HEK293 (cell line): Measurements from ENCODE around the gene NUMA1.

Experiments used
- FEZF1 ChIP-seq: fragments of 450-650 bp; formaldehyde crosslinking; IDR thresholded peaks from 2 replicates; pipeline ENCODE4 v1.5.1; 2016; ENCODE audit warnings: missing biosample characterization, missing genetic modification characterization
- KLF16 ChIP-seq: fragments of 450-650 bp; formaldehyde crosslinking; IDR thresholded peaks from 2 replicates; pipeline ENCODE4 v1.5.1; 2017; ENCODE audit warnings: missing biosample characterization, missing genetic modification characterization
- KLF8 ChIP-seq: fragments of 450-650 bp; formaldehyde crosslinking; IDR thresholded peaks from 2 replicates; pipeline ENCODE4 v1.5.1; 2016; ENCODE audit warnings: missing biosample characterization, missing genetic modification characterization
- OSR2 ChIP-seq: fragments of 450-650 bp; formaldehyde crosslinking; IDR thresholded peaks from 2 replicates; pipeline ENCODE4 v1.5.1; 2016; ENCODE audit warnings: missing biosample characterization, missing genetic modification characterization
- OVOL3 ChIP-seq: fragments of 450-650 bp; formaldehyde crosslinking; IDR thresholded peaks from 2 replicates; pipeline ENCODE4 v1.5.1; 2016; ENCODE audit warnings: missing biosample characterization, missing genetic modification characterization
- REST ChIP-seq: fragments of 450-650 bp; formaldehyde crosslinking; IDR thresholded peaks from 2 replicates; pipeline ENCODE4 v1.5.1; 2016; ENCODE audit warnings: missing biosample characterization, missing genetic modification characterization
- SP2 ChIP-seq: fragments of 450-650 bp; formaldehyde crosslinking; IDR thresholded peaks from 2 replicates; pipeline ENCODE4 v1.5.1; 2016; ENCODE audit warnings: missing biosample characterization, missing genetic modification characterization
- SP3 ChIP-seq: fragments of 450-650 bp; formaldehyde crosslinking; IDR thresholded peaks from 2 replicates; pipeline ENCODE4 v1.5.1; 2016; ENCODE audit warnings: missing biosample characterization, missing genetic modification characterization
- ZBTB20 ChIP-seq: fragments of 450-650 bp; formaldehyde crosslinking; IDR thresholded peaks from 2 replicates; pipeline ENCODE4 v1.5.1; 2016; ENCODE audit warnings: missing biosample characterization, missing genetic modification characterization
- ZFP69B ChIP-seq: fragments of 450-650 bp; formaldehyde crosslinking; IDR thresholded peaks from 2 replicates; pipeline ENCODE4 v1.5.1; 2016; ENCODE audit warnings: missing biosample characterization, missing genetic modification characterization
- ZIC2 ChIP-seq: fragments of 450-650 bp; formaldehyde crosslinking; IDR thresholded peaks from 2 replicates; pipeline ENCODE4 v1.5.1; 2016; ENCODE audit warnings: missing biosample characterization, missing genetic modification characterization
- ZNF335 ChIP-seq: fragments of 450-650 bp; formaldehyde crosslinking; conservative IDR thresholded peaks from 2 replicates; pipeline ENCODE4 v1.5.1; 2016; ENCODE audit warnings: missing biosample characterization, missing genetic modification characterization
- ZNF366 ChIP-seq: fragments of 450-650 bp; formaldehyde crosslinking; conservative IDR thresholded peaks from 2 replicates; pipeline ENCODE4 v1.5.1; 2016; ENCODE audit warnings: missing biosample characterization, missing genetic modification characterization
- ZNF394 ChIP-seq: fragments of 450-650 bp; formaldehyde crosslinking; IDR thresholded peaks from 2 replicates; pipeline ENCODE4 v1.5.1; 2016; ENCODE audit warnings: missing biosample characterization, missing genetic modification characterization, mild to moderate bottlenecking, moderate library complexity, borderline replicate concordance
- ZNF423 ChIP-seq: fragments of 450-650 bp; formaldehyde crosslinking; IDR thresholded peaks from 2 replicates; pipeline ENCODE4 v1.5.1; 2016; ENCODE audit warnings: missing biosample characterization, missing genetic modification characterization
- ZNF558 ChIP-seq: fragments of 450-650 bp; formaldehyde crosslinking; IDR thresholded peaks from 2 replicates; pipeline ENCODE4 v1.5.1; 2016; ENCODE audit warnings: missing biosample characterization, missing genetic modification characterization
- ZNF600 ChIP-seq: fragments of 450-650 bp; formaldehyde crosslinking; IDR thresholded peaks from 2 replicates; pipeline ENCODE4 v1.5.1; 2016; ENCODE audit warnings: missing biosample characterization, missing genetic modification characterization
- ZNF677 ChIP-seq: fragments of 450-650 bp; IDR thresholded peaks from 2 replicates; pipeline ENCODE4 v1.5.0; 2018; ENCODE audit warnings: missing biosample characterization, mild to moderate bottlenecking, missing genetic modification characterization, moderate library complexity
- ZNF707 ChIP-seq: fragments of 450-650 bp; formaldehyde crosslinking; IDR thresholded peaks from 2 replicates; pipeline ENCODE4 v1.5.1; 2016; ENCODE audit warnings: missing biosample characterization, missing genetic modification characterization
- ZNF76 ChIP-seq: fragments of 450-650 bp; formaldehyde crosslinking; IDR thresholded peaks from 2 replicates; pipeline ENCODE4; 2016; ENCODE audit warnings: low read depth, missing biosample characterization, missing genetic modification characterization, borderline replicate concordance
- ZNF830 ChIP-seq: fragments of 450-650 bp; IDR thresholded peaks from 2 replicates; pipeline ENCODE4 v1.5.0; 2018; ENCODE audit warnings: missing biosample characterization, missing genetic modification characterization, low read depth, mild to moderate bottlenecking, moderate library complexity
- ZXDB ChIP-seq: fragments of 450-650 bp; formaldehyde crosslinking; IDR thresholded peaks from 2 replicates; pipeline ENCODE4 v1.5.1; 2016; ENCODE audit warnings: missing biosample characterization, missing genetic modification characterization
- TF ChIP-seq, protein P1 (sequence below): sonication (generic); formaldehyde crosslinking; IDR thresholded peaks from 2 replicates; pipeline ENCODE4 v1.8.1; 2022; ENCODE audit warnings: mild to moderate bottlenecking, moderate library complexity, missing genetic modification reagents
- TF ChIP-seq, protein P2 (sequence below): fragments of 450-650 bp; formaldehyde crosslinking; IDR thresholded peaks from 2 replicates; pipeline ENCODE4 v1.5.1; 2016; ENCODE audit warnings: missing biosample characterization, missing genetic modification characterization
- TF ChIP-seq, protein P3 (sequence below): fragments of 450-650 bp; formaldehyde crosslinking; IDR thresholded peaks from 2 replicates; pipeline ENCODE4 v1.5.1; 2016; ENCODE audit warnings: missing biosample characterization, missing genetic modification characterization

NUMA1 gene

DNA sequence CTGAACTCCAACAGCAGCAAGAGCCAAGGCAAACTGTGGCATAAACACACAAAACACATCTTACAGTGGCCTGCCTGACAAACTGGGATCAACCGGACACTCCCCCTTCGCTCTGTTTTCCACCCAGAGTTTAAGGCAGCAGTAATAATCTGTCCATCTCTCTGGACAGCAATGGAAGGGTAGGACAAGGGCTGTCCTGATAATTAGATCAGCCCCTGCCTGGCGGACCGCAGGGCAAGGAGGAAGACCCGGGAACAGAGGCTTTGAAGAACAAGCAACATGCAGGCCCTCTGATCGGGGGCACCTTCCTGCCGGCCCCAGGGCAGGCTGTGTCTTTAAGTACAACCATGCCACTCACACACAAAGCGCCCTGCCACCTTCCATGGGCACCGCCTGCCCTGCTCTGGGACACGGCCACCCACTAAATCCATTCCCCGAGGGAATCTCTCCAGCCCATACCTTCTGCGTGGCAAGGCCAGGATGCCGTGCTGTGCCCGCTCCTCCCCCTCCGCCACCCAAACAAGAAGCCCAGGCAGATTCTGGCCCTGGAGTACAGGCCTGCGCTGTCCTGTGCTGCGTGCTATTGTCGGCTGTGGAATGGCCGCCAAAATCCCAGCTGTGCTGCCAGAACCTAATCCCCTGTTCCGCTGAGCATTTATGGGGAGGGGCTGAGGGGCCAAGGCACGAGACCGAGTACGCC, 38.8 kb downstream of the NUMA1 start (continued):
- 0 out of 2 replicates have a peak, but pooled peaks have one; percentile 37 for TF ChIP-seq ZNF423
- TF ChIP-seq KLF16 (tag by site-specific recombination) = 0 out of 2 replicates have a peak, but pooled peaks have one; percentile 57
- TF ChIP-seq, protein P1, sequence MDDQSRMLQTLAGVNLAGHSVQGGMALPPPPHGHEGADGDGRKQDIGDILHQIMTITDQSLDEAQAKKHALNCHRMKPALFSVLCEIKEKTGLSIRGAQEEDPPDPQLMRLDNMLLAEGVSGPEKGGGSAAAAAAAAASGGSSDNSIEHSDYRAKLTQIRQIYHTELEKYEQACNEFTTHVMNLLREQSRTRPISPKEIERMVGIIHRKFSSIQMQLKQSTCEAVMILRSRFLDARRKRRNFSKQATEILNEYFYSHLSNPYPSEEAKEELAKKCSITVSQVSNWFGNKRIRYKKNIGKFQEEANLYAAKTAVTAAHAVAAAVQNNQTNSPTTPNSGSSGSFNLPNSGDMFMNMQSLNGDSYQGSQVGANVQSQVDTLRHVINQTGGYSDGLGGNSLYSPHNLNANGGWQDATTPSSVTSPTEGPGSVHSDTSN = 0 out of 2 replicates have a peak, but pooled peaks have one; percentile 37
- 0 out of 2 replicates have a peak, but pooled peaks have one; percentile 13 for TF ChIP-seq KLF8 (tag by site-specific recombination)
- 0 out of 2 replicates have a peak, but pooled peaks have one; percentile 4 for TF ChIP-seq OSR2 (tag by site-specific recombination)
- peak; percentile 50; the same call in 1 of the 2 replicates for TF ChIP-seq ZIC2 (tag by site-specific recombination)
- 0 out of 2 replicates have a peak, but pooled peaks have one; percentile 8 for TF ChIP-seq REST (tag by site-specific recombination)
- TF ChIP-seq ZXDB (tag by site-specific recombination) = peak; percentile 39; the same call in 1 of the 2 replicates
- peak; percentile 45; the same call in 1 of the 2 replicates for TF ChIP-seq ZNF76 (tag by site-specific recombination)
- TF ChIP-seq ZBTB20 (tag by site-specific recombination) = peak; percentile 88
- peak; percentile 54; the same call in 1 of the 2 replicates for TF ChIP-seq FEZF1 (tag by site-specific recombination)
- no peak for TF ChIP-seq ZNF707 (tag by site-specific recombination)
- TF ChIP-seq ZNF394 (tag by site-specific recombination) = peak; percentile 25; the same call in 1 of the 2 replicates
- peak; percentile 86 for TF ChIP-seq ZNF335
- TF ChIP-seq SP2 (tag by site-specific recombination) = peak; percentile 15; the same call in 1 of the 2 replicates
- TF ChIP-seq, protein P2, sequence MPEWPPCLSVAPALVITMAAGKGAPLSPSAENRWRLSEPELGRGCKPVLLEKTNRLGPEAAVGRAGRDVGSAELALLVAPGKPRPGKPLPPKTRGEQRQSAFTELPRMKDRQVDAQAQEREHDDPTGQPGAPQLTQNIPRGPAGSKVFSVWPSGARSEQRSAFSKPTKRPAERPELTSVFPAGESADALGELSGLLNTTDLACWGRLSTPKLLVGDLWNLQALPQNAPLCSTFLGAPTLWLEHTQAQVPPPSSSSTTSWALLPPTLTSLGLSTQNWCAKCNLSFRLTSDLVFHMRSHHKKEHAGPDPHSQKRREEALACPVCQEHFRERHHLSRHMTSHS (tag by site-specific recombination) = no peak
- TF ChIP-seq ZNF366 (tag by site-specific recombination) = no peak
- TF ChIP-seq, protein P3, sequence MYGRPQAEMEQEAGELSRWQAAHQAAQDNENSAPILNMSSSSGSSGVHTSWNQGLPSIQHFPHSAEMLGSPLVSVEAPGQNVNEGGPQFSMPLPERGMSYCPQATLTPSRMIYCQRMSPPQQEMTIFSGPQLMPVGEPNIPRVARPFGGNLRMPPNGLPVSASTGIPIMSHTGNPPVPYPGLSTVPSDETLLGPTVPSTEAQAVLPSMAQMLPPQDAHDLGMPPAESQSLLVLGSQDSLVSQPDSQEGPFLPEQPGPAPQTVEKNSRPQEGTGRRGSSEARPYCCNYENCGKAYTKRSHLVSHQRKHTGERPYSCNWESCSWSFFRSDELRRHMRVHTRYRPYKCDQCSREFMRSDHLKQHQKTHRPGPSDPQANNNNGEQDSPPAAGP = peak; percentile 70; the same call in 1 of the 2 replicates
- TF ChIP-seq SP3 = 0 out of 2 replicates have a peak, but pooled peaks have one; percentile 42
- TF ChIP-seq OVOL3 = no peak
- TF ChIP-seq ZNF558 (tag by site-specific recombination) = peak; percentile 45; the same call in 1 of the 2 replicates
- TF ChIP-seq ZNF677 = no peak
- TF ChIP-seq ZNF600 (tag by site-specific recombination) = peak; percentile 96
- TF ChIP-seq ZFP69B (tag by site-specific recombination) = peak; percentile 23; the same call in 1 of the 2 replicates
- TF ChIP-seq ZNF830 = no peak
